Omental fat pad (tissue), 4 donors: ENCODE results near the gene NDUFA11. TPM values are rescaled to one million over a fixed set of nuclear protein-coding genes. Genes with fewer than 3 reads are reported as not detected.
"Not testable (repeated sequence)": the region's sequence is repeated elsewhere in the genome, so short reads cannot be mapped to it uniquely, and the experiment has no call there.

Experiments
- ATAC-seq: fragments of 150-250 bp; one replicate; pipeline ENCODE4 v1.9.1; 2016; ENCODE audit warnings: mild to moderate bottlenecking, moderate library complexity; ENCODE audit not compliant: low FRiP score
- DNase-seq: peaks from one replicate; pipeline ENCODE4 v3.0.0-alpha.2; 2019; ENCODE audit warnings: low spot score
- total RNA-seq, 4 donors: library from RNA; depleted of rRNA; stranded (reverse); fragments of >200 nt; gene quantifications; one replicate each; pipeline ENCODE4 v1.1.0, GENCODE V29; 2016
- TF ChIP-seq, protein P1 (sequence below), 3 donors: fragments of 450-650 bp; IDR thresholded peaks; one replicate each; pipeline ENCODE4 v1.5.1; 2016 to 2017; ENCODE audit warnings: antibody characterized with exemption in 3 of 3, mild to moderate bottlenecking in 3 of 3, moderate library complexity in 2 of 3

NDUFA11 gene
- total RNA-seq, 4 donors from 2014 or later = 134 to 234 (median 190) TPM

- no peak for ATAC-seq
- TF ChIP-seq, protein P1, sequence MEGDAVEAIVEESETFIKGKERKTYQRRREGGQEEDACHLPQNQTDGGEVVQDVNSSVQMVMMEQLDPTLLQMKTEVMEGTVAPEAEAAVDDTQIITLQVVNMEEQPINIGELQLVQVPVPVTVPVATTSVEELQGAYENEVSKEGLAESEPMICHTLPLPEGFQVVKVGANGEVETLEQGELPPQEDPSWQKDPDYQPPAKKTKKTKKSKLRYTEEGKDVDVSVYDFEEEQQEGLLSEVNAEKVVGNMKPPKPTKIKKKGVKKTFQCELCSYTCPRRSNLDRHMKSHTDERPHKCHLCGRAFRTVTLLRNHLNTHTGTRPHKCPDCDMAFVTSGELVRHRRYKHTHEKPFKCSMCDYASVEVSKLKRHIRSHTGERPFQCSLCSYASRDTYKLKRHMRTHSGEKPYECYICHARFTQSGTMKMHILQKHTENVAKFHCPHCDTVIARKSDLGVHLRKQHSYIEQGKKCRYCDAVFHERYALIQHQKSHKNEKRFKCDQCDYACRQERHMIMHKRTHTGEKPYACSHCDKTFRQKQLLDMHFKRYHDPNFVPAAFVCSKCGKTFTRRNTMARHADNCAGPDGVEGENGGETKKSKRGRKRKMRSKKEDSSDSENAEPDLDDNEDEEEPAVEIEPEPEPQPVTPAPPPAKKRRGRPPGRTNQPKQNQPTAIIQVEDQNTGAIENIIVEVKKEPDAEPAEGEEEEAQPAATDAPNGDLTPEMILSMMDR (IDR thresholded peaks at IDR 0.05) = no peak
- DNase-seq = no peak
Observed at GRCh38 chr19:5857203-5858081, 46.1 kb downstream of the NDUFA11 start.

GRCh38 chr19:5855151-5855550 is 48.4 kb downstream of the NDUFA11 start:
- ATAC-seq, DNase-seq: not testable (repeated sequence)

DNA sequence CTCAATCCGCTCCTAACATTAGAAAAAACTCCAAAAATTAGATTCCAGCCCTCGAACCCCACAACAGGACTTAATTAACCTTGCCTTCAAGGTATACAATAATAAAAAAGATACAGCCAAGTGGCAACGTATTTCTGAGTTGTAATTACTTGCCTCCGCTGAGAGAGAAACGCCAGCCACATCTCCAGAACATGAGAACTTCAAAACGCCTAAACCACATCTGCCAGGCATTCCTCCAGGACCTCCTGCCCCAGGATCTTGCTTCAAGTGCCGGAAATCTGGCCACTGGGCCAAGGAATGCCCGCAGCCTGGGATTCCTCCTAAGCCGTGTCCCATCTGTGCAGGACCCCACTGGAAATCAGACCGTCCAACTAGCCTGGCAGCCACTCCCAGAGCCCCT is 49.5 kb downstream of the NDUFA11 start:
- not testable (repeated sequence) for ATAC-seq, DNase-seq

DNA sequence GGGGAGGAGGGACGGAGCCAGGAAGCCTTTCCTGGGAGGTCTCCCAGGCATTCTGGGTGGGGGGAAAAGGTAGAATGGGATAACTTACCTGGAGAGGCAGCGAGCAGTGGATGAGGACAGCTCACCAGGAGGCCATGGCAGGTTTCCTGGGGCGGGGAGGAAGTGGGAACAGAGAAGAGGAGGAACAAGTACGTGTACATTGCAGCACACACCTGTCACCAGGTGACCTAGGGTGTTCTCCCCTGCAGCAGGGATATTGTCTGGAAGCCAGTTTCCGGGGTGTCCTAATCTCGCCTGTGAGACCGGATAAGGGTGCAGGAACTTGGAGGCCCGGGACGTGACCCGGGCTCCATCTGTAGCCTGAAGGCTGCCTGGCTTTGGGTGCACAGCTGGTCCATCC is 52.3 kb downstream of the NDUFA11 start, which contains the start of gene FUT3:
Gene FUT3, minus strand, starts transcription at position 148 of the 400 bp plus-strand sequence.
- ATAC-seq (no peak), DNase-seq (no peak)
- TF ChIP-seq, protein P1 (IDR thresholded peaks at IDR 0.05) = no peak

DNA sequence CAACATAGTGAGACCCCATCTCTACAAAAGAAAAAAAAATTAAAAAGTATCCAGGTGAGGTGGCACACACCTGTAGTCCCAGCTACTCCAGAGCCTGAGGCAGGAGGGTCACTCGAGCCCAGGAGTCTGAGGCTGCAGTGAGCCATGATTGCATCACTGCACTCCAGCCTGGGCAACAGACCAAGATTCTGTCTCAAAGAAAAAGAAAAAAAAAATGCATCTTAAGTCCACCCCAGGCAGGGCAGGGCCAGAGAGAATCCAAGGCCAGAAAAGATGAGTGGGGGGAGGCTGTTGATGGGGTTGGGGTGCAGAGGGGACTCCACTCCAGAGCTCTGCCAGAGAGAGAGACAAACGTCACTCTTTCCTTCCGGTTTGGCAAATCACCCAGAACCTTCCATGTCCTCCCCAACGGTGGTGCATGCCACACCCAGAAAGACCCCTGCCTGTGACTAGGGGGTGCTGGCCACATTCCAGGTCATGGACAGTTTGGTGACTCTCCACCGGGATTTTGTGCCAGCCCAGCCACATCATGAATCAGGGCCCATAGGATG is 52.8 kb downstream of the NDUFA11 start:
- ATAC-seq (peak; percentile 68), DNase-seq (no peak)
- TF ChIP-seq, protein P1 (IDR thresholded peaks at IDR 0.05) = no peak

DNA sequence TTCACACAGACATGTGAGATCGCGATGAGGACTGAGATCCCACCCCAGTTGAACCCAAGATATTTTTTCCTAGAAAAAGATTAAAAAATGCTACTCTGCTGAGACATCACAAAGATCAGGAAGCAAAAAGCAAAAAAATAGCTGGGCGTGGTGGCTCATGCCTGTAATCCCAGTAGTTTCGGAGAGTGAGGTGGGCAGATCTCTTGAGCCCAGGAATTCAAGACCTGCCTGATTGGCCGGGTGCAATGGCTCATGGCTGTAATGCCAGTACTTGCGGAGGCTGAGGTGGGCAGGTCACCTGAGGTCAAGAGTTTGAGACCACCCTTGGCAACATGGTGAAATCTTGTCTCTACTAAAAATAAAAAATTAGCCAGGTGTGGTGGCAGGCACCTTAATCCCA is 53.4 kb downstream of the NDUFA11 start:
- DNase-seq (no peak), ATAC-seq (no peak)
- TF ChIP-seq, protein P1 (IDR thresholded peaks at IDR 0.05) = no peak

- not testable (repeated sequence) for DNase-seq, ATAC-seq
Observed at GRCh38 chr19:5848621-5849020, 55.0 kb downstream of the NDUFA11 start.

- DNase-seq, ATAC-seq: not testable (repeated sequence)
Observed at GRCh38 chr19:5847846-5848245, 55.7 kb downstream of the NDUFA11 start.

Other genes starting within 250 kb of the NDUFA11 start
- 10 to 100 TPM; 24.4 to 54.6 (median 40.5) TPM for gene MICOS13, start 223.3 kb downstream of the NDUFA11 start, total RNA-seq
- gene HSD11B1L, start 222.8 kb downstream of the NDUFA11 start, total RNA-seq = 1 to 10 TPM; 4.3 to 9.5 (median 7.8) TPM
- gene RPL36, start 213.5 kb downstream of the NDUFA11 start, total RNA-seq = 100 to 1,000 TPM; 663 to 804 (median 703) TPM
- 10 to 100 TPM; 49.8 to 75.9 (median 54.0) TPM for gene LONP1, start 183.6 kb downstream of the NDUFA11 start, total RNA-seq
- not detected for gene CATSPERD, start 183.2 kb downstream of the NDUFA11 start, total RNA-seq
- 1 to 10 TPM in 1 of 4 donors, under 1 TPM in 3; 0.75 to 3.0 (median 0.81) TPM for gene PRR22, start 119.0 kb downstream of the NDUFA11 start, total RNA-seq
- gene DUS3L, start 112.6 kb downstream of the NDUFA11 start, total RNA-seq = 100 to 1,000 TPM in 1 of 4 donors, 10 to 100 TPM in 3; 27.4 to 132 (median 30.4) TPM
- not detected for gene NRTN, start 98.7 kb downstream of the NDUFA11 start, total RNA-seq
- gene FUT6, start 64.1 kb downstream of the NDUFA11 start, total RNA-seq = under 1 TPM in 1 of 4 donors, not detected in 3; 0.74 TPM
- gene FUT3, start 52.3 kb downstream of the NDUFA11 start, total RNA-seq = not detected
- not detected for gene FUT5, start 33.2 kb downstream of the NDUFA11 start, total RNA-seq
- gene VMAC, start 1.1 kb upstream of the NDUFA11 start, total RNA-seq = 10 to 100 TPM in 1 of 4 donors, 1 to 10 TPM in 3; 2.0 to 10.4 (median 4.6) TPM
- 1 to 10 TPM; 2.3 to 9.0 (median 4.6) TPM for gene CAPS, start 10.5 kb upstream of the NDUFA11 start, total RNA-seq
- 10 to 100 TPM; 43.8 to 60.1 (median 45.9) TPM for gene RANBP3, start 74.3 kb upstream of the NDUFA11 start, total RNA-seq
- gene RFX2, start 206.7 kb upstream of the NDUFA11 start, total RNA-seq = 10 to 100 TPM in 3 of 4 donors, 1 to 10 TPM in 1; 8.1 to 93.0 (median 20.4) TPM
- gene ACSBG2, start 231.9 kb upstream of the NDUFA11 start, total RNA-seq = not detected